GM12873 (cell line): ENCODE data around the gene FOXE3.

Source experiments
- TF ChIP-seq, protein P1 (sequence below): IDR thresholded peaks from 2 replicates; pipeline ENCODE4 v1.5.1; 2012; ENCODE audit warnings: low read depth, mild to moderate bottlenecking, moderate library complexity, low read length, control low read depth; ENCODE audit not compliant: insufficient read depth; ENCODE audit errors: missing control alignments

The FOXE3 gene

DNA sequence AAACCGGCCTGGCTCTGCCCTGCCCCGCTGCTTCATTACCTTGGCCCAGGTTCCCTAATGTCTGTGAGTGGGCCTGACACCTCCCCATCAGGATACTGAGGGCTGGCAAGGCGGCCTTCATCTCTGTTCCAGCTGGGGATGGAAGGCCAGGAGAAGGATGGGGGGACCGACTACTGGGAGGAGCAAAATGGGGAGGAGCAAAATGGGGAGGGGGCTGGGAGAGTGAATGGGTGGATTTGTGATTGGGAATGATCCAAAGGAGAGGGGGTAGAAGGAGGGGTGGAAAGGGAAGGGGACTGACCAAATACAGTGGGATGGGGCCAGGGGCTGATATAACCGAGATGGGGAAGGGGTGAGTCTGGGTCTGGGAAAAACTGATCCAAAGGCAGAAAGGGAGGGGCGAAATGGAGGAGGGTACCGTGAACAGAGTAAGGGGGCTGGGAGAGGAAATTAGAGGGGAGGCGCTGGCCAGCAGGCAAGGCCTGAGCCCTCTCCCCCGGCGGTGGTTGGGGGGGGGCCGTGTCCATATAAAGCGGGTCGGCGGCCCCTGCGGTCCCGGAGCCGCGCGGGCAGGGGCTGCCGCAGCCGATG, at the start of gene FOXE3:
Gene FOXE3 (plus strand): TSS at position 558 of the 591 bp plus-strand sequence. CDS start 31 bp downstream, at position 589.
- TF ChIP-seq, protein P1, sequence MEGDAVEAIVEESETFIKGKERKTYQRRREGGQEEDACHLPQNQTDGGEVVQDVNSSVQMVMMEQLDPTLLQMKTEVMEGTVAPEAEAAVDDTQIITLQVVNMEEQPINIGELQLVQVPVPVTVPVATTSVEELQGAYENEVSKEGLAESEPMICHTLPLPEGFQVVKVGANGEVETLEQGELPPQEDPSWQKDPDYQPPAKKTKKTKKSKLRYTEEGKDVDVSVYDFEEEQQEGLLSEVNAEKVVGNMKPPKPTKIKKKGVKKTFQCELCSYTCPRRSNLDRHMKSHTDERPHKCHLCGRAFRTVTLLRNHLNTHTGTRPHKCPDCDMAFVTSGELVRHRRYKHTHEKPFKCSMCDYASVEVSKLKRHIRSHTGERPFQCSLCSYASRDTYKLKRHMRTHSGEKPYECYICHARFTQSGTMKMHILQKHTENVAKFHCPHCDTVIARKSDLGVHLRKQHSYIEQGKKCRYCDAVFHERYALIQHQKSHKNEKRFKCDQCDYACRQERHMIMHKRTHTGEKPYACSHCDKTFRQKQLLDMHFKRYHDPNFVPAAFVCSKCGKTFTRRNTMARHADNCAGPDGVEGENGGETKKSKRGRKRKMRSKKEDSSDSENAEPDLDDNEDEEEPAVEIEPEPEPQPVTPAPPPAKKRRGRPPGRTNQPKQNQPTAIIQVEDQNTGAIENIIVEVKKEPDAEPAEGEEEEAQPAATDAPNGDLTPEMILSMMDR = no peak

DNA sequence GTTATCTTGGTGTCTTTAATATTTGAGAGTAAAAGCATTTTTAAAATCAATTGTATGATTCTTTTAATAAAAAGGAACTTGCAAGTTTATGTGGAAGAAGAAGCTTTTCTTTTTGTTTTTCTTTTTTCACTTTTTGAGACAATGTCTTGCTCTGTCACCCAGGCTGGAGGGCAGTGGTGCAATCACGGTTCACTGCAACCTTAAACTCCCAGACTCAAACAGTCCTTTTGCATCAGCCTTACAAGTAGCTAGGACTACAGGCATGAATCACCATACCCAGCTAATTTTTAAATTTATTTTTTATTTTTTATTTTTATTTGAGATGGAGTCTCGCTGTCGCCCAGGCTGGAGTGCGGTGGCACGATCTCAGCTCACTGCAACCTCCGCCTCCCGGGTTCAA, 48.4 kb upstream of the FOXE3 start:
- TF ChIP-seq, protein P1 = no peak

DNA sequence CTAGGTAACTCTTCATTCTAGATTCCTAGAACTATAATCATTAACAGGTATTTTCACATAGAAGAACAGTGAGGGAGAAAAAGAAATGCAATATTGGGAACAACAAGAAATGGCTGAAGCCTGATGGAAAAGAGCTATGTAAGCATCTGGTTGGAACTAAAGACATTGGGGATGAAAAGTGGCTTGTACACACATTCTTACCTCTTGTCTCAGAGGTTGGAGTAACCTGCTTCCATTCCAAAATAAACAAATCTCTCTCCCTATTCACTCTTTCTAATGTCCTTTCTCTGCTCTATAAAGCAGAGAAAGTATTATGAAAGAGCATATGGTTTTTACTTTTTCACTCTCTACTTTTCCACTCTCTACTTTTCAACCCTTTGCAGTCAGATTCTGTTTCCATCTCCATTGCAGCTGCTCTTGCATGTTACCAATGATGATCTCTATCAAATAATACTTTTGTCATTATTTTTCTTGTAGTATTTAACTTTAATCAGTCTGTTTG, 45.0 kb upstream of the FOXE3 start:
- TF ChIP-seq, protein P1 = no peak

DNA sequence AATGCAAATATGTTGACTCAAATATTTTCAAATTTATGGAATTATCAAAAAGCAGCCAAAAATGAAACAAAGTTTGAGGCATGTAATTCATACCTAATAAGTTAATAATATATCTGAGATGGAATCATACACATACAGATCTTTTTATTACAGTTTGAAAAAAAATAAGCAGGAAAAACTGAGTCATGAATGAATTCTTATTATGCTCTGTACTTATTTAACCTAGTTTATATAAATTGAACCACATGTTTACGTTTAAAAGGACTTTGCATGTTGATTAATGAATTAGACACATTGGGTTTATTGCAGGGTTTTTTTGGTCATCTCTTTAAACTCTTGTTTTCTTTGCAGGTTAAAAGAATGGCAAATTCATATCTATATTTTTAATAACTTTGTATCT, 41.6 kb upstream of the FOXE3 start:
- TF ChIP-seq, protein P1 = no peak

DNA sequence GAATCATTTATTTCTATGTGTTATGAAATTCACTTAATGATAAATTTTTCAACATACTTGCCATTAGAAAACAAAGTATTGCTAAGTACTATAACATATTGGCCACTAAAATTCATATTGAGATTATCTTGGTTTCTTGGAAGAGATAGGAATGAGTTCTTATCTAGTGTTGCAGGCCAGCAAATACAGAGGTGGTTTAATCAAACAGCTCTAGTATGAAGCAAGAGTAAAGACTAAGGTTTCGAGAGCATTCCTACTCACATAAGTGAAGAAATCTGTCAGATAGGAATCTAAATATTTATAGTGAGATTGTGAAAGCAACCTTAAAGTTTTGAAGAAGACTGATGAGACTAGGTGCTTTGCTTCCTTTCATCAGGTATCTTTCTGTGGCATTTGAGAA, 37.9 kb upstream of the FOXE3 start:
- TF ChIP-seq, protein P1 = no peak

DNA sequence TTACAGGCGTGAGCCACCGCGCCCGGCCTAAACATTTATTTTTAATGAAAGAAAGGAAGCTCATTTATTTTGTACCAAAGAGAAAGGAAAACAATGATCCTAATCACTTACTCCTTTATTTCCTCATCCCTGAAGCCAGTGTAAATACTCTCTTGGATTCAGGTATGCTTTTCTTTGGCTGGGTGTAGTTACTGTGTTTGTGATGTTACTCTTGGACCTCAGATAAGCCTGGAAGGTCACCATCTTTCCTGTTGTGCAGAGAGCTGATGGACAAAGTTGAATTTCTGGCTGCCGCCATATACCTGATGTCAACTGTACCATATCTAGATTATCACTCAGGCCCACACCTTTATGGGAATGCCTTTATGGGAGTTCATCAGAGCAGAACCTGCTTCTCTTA, 35.4 kb upstream of the FOXE3 start:
- TF ChIP-seq, protein P1 = no peak

DNA sequence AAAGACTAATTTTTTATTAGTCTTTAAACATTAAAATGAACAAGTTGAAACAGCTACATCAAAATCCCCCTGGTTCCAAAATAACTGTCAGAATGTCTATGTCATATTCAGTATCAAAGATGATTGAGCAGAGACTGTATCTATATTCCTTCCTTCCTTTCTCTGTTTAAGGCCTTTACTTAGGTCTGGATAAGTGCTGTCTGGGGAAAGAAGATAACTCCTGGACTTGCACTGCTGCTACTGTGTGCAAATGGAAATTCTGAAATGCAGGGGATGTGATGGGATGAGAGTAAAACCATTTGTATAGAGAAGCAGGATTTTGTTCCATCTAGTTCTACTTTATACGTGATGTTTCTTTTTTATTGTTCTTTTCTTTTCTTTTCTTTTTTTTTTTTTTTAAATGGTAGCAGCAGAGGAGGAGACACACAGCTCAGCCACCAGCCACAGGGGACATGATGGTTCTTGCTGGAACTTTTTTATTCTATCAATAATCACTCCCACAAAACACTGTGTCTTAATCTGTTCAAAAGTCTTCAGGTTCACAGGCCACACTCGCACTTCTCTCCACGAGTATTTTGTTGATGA, 33.6 kb upstream of the FOXE3 start:
- TF ChIP-seq, protein P1 = no peak
